GM21576 (cell line): ENCODE measurements around the gene FAM168A.
"Not testable (repeated sequence)": the region's sequence is repeated elsewhere in the genome, so short reads cannot be mapped to it uniquely, and the experiment has no call there.

Experiments used
- ATAC-seq: cut with Tn5 transposase; IDR thresholded peaks from one replicate; pipeline ENCODE4 v1.9.1; 2021; ENCODE audit warnings: mild to moderate bottlenecking, moderate library complexity; ENCODE audit not compliant: unreplicated experiment

Gene FAM168A

DNA sequence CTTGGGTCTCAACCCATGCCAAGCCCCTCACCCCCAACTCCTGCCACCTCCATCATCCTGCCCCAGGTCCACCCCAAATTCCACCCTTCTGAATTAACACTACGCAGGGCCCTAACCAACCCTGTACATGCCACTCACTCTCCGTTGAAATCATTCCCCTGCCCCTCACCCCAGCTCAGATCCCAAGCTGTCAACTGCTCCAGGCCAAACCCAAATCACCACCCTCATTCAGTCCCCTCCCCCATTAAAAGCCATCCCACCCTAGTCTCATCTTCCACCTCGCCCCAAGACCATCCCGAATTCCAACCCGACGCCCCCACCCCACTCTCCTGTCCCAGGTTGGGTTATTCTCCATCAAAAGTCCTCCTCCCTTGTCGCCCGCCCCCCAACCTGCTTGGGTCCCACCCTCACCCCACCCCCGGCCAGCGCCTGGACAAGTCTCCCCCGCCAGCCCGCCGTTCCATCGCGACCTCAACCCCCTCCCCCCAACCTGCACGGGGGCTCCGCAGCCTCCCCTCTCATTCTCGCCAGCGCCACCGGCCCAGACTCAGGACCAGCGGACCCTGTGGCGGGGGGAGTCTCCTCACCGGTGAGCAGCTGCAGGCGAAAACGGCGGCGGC, 466 bp downstream of the FAM168A start:
- ATAC-seq, result no peak

DNA sequence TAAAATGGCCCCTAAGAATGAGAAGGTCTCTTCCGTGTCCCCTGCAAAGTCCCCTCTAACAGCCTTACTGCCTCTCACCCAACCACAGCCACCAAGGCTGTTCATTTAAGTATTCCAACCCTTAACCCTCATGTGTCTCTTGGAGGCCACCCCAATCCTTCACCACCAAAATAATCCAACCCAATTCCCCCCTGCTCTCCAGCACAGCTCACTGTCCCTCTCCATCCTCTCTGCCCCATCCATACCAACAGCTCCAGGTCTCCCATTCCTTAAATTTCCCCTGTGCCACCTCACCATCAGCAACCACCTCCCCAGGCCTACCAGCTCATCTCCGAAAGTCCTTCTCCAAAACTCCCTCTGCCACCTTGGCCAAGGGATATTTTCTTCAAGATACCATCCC, 1.4 kb downstream of the FAM168A start:
- ATAC-seq, result no peak

DNA sequence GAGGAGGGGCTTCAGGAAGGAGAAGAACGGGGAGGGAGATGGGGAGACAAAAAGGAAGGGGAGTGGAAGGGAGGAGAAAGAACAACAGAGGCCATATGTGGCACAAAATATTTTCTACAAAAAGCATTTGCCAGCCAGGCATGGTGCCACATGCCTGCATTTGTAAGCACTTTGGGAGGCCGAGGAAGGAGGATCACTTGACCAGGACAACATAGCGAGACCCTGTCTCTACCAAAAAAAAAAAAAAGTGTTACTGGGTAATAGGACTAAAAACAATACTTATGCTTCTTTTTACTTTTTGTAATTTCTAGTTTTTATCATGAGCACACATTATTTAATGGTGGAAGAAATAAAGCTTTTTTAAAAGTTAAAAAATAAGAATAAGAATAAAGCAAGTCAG, 5.3 kb downstream of the FAM168A start:
- ATAC-seq, result no peak

DNA sequence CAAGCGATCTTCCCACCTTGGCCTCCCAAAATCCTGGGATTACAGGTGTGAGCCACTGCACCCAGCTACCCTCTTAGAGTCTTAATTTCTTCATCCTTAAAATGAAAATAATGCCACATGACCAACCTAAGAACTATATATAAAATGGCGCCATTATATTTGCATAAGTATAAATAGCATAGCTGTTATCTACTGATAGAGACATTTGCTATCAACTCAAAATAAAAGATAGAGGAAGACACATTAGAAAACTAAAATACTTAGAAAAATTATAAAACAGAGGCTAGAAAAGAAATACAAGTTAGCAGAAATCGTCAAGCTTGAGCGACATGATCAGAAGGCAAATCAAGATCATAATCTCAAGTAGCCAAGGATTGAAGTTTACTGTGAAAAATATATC, 6.2 kb downstream of the FAM168A start:
- ATAC-seq, result no peak

DNA sequence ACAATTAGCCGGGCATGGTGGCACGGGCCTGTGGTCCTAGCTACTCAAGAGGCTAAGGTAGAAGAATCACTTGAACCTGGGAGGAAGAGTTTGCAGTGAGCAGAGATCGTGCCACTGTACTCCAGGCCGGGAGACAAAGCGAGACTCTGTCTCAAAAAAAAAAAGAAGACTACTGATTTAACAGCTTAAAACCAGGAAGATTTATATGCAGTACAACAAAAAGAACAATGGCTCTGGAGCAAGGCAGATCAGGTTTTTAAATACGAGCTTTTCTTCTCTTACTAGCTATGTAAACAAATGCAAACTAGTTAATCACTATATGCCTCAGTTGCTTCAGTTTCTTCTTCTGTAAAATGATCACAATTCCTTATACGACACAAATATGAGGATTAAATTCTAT, 6.9 kb downstream of the FAM168A start:
- no peak for ATAC-seq

DNA sequence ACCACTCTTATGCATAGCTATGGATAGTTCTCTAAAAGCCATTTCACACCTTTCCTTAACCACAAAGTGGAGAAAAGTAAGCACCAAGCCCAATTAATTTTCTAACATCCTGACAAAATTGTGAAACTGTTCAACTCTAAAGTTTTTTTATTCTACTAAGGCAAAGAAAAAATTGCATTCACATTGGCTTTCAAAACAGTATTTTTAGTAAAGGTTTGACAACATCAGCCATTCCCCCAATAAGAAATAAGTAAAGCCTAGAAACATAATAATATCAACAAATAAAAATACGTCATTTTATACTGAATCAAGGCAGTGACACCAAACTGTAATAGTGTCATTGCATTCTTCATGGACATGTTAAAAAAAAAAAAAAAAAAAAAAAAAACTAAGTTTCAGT, 11.1 kb downstream of the FAM168A start:
- no peak for ATAC-seq

DNA sequence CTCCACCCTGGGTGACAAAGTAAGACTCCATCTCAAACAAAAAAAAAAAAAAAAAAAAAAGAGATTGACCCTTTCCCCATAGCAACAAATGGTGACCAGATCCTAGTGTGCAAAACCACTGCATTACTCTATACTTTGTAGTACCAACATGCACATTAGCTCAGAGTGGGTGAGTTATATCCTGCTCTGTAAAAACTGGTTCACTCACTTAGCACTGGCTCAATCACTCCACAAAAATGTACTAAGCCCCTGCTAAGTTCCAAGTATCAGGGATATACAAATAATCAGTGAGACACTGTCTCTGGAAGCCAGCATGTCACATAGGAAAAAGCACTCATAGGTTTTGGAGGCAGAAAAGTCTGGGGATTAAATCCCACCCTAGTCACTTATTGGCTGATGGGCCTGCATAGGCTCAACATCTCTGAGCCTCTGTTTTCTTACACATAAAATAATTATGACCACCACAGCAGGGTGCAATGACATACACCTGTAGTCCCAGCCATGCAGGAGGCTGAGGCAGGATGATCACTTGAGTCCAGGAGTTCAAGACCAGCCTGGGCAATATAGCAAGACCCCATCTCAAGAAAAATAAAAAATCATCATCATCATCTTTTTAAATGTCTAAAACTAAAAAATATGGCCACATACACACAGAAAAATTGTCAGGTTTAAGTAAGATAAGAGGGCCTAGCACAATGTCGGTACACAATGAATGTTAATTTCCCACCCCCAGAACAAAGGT, 11.9 kb downstream of the FAM168A start:
- no peak for ATAC-seq

DNA sequence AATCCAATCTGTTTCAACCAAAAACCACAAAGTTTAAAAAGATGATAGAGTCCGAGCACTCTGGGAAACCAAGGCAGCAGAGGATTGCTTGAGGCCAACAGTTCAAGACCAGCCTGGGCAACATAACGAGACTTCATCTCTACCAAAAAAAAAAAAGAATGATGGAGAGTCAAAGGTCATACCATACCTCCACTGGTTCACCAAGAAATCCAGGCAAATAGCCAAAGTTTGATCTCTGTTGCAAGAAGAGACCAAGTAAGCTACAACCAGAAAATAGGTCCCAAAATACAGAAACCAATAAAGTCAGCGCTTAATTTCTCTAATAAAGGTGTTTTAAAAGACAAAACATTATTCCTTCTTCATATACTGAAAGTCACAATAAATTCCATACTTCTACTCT, 13.1 kb downstream of the FAM168A start:
- ATAC-seq, result no peak

DNA sequence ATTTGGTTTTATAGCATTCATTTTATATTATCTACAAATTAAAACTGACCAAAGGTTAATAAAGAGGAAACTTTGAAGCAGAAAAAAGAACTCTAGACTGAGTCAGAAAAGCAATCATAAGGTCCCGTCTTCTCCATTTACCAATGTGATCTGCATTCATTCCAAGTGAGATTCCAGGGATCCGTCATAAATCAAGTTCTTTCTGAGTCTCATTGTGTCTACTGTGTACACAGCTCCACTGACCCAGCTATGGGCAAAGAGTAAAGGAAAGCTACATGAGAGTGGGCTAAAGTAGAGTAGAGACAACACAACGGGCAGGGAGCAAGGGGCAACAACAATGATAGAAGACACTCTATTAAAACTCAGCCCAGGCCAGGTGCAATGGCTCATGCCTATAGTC, 15.3 kb downstream of the FAM168A start:
- no peak for ATAC-seq

DNA sequence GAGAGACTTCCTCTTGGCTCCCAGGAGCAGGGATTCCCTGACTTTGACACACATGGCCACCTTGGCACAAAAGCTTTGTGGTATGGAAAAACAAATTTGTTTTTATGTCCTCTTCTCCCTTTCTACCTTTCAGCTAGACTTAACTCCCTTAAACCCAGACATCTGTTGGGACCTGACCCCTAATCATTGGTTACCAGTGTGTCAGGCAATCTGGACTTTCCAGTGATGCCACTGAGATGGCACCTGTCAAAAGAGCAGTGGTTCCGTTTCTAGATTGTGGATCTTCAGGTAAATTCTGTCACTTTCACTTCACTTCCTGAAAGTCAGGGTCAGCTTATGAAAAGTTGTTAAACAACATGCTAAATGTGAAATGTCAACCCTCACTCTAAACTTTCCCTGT, 17.2 kb downstream of the FAM168A start:
- ATAC-seq, result not testable (repeated sequence)

DNA sequence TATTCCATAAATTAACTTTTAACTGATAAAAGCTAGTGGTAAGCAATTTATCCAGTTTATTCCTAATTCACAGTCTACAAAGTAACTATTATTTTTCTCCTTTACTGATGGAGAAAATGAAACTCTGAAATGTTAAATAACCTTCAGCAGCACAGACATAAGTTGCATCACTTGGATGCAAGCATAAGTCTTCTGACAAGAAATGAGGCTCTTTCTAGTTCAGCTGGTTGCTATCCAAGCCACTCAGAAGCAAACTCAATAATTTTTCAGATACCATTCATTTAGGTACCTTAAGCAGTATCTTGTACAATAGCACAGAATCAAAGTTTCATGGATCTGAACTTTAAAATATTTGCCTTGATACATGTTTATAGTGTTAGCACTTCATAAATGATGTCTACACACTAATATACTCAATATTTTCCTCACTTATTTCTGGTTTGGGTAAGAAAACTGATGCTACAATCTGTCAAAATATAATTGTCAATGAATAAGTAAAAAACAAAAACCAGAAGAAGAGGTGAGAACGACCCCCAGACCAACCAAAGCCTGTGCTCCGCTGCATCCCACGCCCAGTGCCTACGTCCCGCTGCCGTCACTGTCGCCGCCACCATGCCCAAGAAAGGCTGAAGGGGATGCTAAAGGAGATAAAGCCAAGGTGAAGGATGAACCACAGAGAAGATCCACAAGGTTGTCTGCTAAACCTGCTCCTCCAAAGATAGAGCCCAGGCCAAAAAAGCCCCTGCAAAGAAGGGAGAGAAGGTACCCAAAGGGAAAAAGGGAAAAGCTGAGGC, 18.1 kb downstream of the FAM168A start:
- no peak for ATAC-seq

DNA sequence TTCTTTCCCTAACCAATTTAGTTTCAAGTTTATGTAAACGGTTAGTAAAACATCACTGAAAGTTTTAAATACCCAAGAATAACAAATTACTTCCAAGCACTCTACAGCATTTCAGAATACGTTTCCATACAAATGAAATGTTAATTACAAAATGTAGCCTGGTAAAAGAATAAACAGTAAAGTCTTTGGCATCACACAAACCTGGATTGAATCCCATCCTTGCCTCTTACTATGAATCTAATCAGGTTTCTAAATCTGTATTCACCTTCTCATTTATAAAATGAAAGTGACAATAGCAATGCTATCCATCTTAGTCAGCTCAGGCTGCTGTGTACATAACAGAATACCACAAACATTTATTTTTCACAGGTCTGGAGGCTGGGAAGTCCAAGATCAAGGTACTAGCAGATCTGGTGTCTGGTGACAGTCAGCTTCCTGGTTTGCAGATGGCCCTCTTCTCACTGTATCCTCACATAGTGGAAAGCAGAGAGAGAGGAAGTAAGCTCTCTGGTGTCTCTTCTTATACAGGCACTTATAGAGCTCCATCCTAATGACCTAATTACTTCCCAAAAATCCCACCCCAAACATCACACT, 19.2 kb downstream of the FAM168A start:
- ATAC-seq, result no peak

DNA sequence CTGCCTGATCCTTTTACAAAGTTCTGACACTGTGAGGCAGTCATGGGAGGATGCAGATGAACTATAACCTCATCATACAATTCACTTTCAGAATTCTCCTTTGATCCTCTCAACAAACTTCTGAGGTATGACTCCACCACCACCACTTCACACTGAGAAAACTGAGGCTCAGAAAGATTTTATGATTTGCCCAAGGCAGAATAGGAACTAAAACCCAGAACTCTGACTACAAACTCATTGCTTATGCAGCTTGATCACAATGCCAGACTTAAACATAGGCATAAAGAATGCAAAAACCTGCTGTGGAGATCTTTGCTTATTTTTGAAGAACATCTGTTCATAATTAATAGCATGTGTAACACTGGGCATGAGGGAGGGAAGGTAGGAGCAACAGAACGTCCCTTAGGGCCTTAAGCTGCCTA, 20.4 kb downstream of the FAM168A start:
- no peak for ATAC-seq

DNA sequence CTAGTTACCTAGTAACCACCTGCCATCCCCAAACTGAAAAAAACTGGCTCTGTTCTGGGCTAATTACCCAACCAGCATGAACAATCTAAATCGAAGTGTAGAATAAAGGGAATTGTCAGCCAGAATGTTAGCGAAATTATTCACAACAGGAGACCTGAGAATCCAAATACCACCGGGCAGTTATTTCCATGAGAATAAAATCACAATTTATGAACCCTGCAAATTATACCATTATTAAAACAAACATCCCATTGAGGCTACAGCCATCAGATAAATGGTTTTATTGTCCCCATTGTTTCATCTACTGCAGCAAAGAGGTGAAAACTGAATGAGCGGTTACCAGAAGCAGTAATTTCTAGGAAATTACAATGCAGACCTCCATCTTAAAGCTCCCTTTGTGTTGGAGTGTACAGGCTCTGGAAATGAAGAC, 21.7 kb downstream of the FAM168A start:
- ATAC-seq, result no peak

DNA sequence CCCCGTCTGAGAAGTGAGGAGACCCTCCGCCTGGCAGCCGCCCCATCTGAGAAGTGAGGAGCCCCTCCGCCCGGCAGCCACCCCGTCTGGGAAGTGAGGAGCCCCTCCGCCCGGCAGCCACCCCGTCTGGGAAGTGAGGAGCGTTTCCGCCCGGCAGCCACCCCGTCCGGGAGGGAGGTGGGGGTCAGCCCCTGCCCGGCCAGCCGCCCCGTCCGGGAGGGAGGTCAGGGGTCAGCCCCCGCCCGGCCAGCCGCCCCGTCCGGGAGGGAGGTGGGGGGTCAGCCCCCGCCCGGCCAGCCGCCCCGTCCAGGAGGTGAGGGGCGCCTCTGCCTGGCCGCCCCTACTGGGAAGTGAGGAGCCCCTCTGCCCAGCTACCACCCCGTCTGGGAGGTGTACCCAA, 25.9 kb downstream of the FAM168A start:
- not testable (repeated sequence) for ATAC-seq

DNA sequence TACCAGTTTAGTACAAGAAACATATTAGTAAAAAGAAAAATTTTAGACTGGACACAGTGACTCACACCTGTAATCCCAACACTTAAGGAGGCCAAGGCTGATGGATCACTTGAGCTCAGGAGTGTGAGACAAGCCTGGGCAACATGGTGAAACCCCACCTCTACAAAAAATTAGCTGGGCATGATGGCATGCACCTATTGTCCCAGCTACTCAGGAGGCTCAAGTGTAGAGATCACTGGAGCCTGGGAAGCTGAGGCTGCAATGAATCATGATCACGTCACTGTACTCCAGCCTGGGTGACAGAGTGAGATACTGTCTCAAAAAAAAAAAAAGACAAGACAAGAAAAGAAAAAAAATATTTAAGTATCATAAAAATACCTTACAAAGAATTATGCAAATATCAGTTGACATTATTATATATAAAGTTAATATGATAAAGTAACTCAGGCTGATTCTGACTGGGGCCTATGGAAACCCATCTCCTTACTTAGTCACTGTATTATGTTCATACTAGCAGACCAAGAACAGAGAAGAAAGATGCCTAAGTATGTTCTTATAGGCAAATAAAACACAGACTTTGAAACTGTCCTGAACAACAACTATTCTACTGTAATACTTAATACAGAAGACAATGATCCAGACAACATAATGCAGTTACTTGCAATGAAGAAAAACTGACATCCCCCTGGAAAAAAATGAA, 27.3 kb downstream of the FAM168A start:
- no peak for ATAC-seq

DNA sequence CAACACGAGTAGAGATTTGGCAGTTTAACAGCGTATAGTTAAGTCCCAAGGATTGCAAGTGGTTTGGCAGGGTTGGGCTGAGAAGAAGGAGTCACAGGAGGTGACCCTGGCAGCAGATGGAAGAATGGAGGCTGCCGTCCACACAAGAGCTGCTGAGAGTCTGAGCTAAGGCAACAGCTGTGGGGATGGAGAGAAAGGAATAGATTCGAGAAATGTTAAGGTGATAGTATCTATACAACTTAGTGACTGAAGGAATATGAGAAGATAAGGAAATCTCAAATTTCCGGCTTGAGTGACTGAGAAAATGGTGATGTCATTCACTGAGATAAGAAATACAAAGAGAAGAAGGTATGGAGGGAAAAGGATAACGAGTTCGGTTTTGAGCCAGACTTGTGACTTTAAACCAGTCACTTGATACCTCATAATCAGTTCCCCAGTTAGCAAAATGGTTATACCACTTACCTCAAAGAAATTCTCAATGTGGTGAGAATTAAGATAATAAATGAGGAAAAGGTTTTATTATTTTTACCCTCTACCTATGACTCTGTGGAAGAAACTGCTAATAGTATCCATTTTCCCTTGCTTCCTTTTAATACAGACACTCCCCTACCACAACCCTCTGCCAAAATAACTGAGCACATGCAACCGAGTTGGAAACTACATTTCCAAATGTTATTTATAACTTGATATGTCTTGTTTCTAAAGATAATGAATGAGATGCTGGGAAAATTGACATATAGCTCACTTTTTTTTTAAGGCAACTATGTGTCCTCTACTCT, 30.7 kb downstream of the FAM168A start:
- no peak for ATAC-seq

DNA sequence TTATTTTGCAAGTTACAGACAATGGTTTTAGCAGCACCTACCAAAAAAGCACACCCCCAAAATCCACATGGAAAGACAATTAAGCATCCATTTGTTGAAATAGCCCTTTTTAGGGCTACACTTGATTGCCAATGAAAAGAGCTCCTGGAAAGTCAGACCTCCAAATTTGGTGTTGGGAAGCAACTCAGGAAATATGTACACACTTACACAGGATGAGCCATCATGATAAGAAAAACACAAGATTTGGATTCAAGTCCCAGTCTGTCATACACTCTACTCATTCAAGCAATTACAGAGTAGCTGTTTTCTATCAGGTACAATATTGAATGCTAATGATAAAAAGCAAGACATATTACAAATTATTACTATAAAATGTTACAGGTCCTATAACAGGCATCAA, 31.5 kb downstream of the FAM168A start:
- no peak for ATAC-seq

DNA sequence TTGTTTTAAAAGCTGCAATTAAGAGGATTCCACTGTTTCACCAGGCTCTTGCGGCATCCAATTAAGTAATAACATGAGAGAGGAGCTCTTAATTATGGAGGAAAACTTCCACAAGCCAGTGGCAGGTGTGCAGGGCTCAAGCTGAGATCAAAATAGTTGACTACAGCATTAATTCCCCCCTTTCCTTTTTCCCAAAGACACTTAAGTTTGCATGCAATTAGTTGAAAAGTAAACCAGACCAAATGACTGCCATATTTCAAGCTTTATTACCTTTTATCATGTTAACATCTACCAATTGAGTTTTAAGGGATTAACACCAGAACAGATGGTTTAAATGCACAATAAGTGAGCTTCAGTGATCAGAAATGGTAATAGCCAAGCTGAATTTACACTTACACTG, 32.1 kb downstream of the FAM168A start:
- no peak for ATAC-seq

DNA sequence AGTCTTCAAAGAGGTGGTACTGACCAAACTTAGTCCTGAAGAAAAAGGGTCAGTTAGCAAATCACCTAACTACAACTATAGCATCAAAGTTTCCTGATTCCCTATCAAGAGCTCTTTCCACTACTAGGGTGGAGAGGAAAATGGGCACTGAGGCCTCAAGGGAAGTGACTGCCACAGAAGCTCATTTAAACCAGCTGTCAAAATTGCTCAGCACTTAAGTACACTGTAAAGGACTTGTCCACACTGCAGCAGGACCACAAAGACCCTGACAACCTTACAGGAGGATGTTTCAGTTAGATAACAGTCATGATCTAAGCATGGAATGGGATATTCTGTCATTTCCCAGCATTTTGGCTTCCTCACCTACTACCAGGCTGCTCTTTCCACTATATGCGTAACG, 33.0 kb downstream of the FAM168A start:
- no peak for ATAC-seq
